Heart right ventricle (tissue), 16 donors: ENCODE results near the gene BIRC6. TPM values are rescaled to one million over a fixed set of nuclear protein-coding genes. Genes with fewer than 3 reads are reported as not detected.

Source experiments
- ATAC-seq, 8 donors: fragments of 200-7000 bp; cut with Tn5 transposase; one replicate each; pipeline ENCODE4 v1.9.1; 2020; ENCODE audit warnings: mild to moderate bottlenecking in 8 of 8, moderate library complexity in 8 of 8, moderate number of reproducible peaks in 1 of 8
- DNase-seq, 2 donors: peaks; one replicate each; pipeline ENCODE4 v3.0.0-alpha.2; 2020
- H3K27ac ChIP-seq, 10 donors: fragments of 200-600 bp; sonication (generic) in 2 of 10; one replicate each; pipeline versions ENCODE4 v1.5.0 to v1.8.0; 2020 to 2022; ENCODE audit warnings: mild to moderate bottlenecking in 3 of 10
- H3K27me3 ChIP-seq, 7 donors: fragments of 200-600 bp; one replicate each; pipeline ENCODE4 v1.8.0; 2021 to 2022; ENCODE audit warnings: mild to moderate bottlenecking in 2 of 7
- H3K36me3 ChIP-seq, 9 donors: fragments of 200-600 bp; sonication (generic) in 1 of 9; one replicate each; pipeline versions ENCODE4 v1.5.0 to v1.8.0; 2020 to 2022; ENCODE audit warnings: mild to moderate bottlenecking in 2 of 9
- H3K4me1 ChIP-seq, 9 donors: fragments of 200-600 bp; sonication (generic) in 1 of 9; one replicate each; pipeline versions ENCODE4 v1.5.0 to v1.8.0; 2020 to 2022; ENCODE audit warnings: mild to moderate bottlenecking in 4 of 9
- H3K4me3 ChIP-seq, 10 donors: fragments of 200-600 bp; sonication (generic) in 2 of 10; one replicate each; pipeline versions ENCODE4 v1.5.0 to v1.8.0; 2020 to 2022; ENCODE audit warnings: mild to moderate bottlenecking in 7 of 10, moderate library complexity in 2 of 10
- H3K9me3 ChIP-seq, 11 donors: fragments of 200-600 bp in 10 of 11; sonication (generic) in 2 of 11; one replicate each; pipeline versions ENCODE4 v1.5.0 to v1.8.0; 2013 to 2022; ENCODE audit warnings: mild to moderate bottlenecking in 2 of 11, control low read depth in 1 of 11, moderate library complexity in 1 of 11
- WGBS, 2 donors: extraction: QIAGEN DNeasy Blood & Tissue Kit; methylation state at CpG; one replicate each; pipeline ENCODE4 v1.1.7; 2013; ENCODE audit warnings: inconsistent platforms in 1 of 2; 5-methylcytosine and 5-hydroxymethylcytosine counted together
- intact Hi-C, 10 donors: fragments of 100-400 bp; cut with DNase I; formaldehyde crosslinking; loops; one replicate each; pipeline versions ENCODE4 v1.11.1 to v1.14.2; 2022
- polyA plus RNA-seq, 2 donors: library from polyadenylated mRNA; stranded (reverse); fragments of 200-250 nt; gene quantifications; one replicate each; pipeline ENCODE4 v1.2.3, GENCODE V29; 2013
- total RNA-seq, 10 donors: library from RNA; stranded (reverse); fragmentation: NEBNext Ultra II Directional in 3 of 10; extraction: Animal tissue kit (Norgen Biotek cat#: 25700) in 3 of 10; gene quantifications; one replicate each; pipeline versions ENCODE4 v1.2.1 to v1.2.4, GENCODE V29; 2021 to 2023
- TF ChIP-seq, protein P1 (sequence below), 9 donors: fragments of 200-600 bp; sonication (generic) in 2 of 9; IDR thresholded peaks; one replicate each; pipeline versions ENCODE4 v1.5.0 to v1.8.0; 2021 to 2022; ENCODE audit warnings: antibody characterized with exemption in 9 of 9, mild to moderate bottlenecking in 5 of 9, moderate library complexity in 1 of 9
- donor health status: Arrhythmogenic right ventricular cardiomyopathy.
- donor health status: ischemic (EF 13 %, LVEDD 7.1; RV severe dilation, severe dysfunction).
- donor health status: healthy with polysubstance abuse.
- donor health status: DM: no; HTN: yes; CAD: no.
- donor health status: DM: no; HTN: no; CAD: no.
- donor health status: ischemic (EF 25% LVEDD 6.9; RV normal size, moderate dysfunction).
- donor health status: ischemic (EF 25% LVEDD 5.7; RV mildly dilated, moderate dysfunction).
- donor health status: healthy.
- donor health status: DM: yes; HTN: yes; CAD: no.
- donor health status: Ischemic cardiomyopathy.
- donor health status: ischemic (EF 35%, LVEDD 5.7; RV mildly dilated, moderate dysfunction).
- donor health status: nonischemic (EF 11% LVEDD 7.7; RV severe dilation, severe dysfunction).
- donor health status: DM: yes; HTN: yes; CAD: no.
- donor health status: PGD.
- donor health status: ischemic (EF 29% LVEDD 5.4; RV normal size, mild dysfunction).
- donor health status: nonischemic (EF 23%, LVEDD 6.1; RV moderate dilation, normal function).

BIRC6 gene
- total and polyA plus RNA-seq, 12 donors: 12.8 to 64.0 (median 47.6) TPM

DNA sequence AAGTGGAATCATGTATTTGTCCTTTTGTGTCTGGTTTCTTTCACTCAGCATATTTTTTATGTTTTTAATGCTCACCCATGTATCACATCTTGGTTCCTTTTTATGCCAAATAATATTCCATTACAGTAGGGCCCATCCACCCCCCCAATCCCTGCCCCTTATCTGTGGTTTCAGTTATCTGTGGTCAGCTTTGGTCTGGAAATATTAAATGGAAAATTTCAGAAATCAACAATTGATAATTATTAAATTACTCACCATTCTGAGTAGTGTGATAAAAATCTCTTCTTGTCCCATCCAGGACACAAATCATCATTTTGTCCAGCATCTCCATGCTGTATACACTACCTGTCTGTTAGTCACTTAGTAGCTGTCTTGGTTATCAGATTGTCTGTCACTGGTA lies 66.7 kb downstream of the BIRC6 start:
- TF ChIP-seq, protein P1, sequence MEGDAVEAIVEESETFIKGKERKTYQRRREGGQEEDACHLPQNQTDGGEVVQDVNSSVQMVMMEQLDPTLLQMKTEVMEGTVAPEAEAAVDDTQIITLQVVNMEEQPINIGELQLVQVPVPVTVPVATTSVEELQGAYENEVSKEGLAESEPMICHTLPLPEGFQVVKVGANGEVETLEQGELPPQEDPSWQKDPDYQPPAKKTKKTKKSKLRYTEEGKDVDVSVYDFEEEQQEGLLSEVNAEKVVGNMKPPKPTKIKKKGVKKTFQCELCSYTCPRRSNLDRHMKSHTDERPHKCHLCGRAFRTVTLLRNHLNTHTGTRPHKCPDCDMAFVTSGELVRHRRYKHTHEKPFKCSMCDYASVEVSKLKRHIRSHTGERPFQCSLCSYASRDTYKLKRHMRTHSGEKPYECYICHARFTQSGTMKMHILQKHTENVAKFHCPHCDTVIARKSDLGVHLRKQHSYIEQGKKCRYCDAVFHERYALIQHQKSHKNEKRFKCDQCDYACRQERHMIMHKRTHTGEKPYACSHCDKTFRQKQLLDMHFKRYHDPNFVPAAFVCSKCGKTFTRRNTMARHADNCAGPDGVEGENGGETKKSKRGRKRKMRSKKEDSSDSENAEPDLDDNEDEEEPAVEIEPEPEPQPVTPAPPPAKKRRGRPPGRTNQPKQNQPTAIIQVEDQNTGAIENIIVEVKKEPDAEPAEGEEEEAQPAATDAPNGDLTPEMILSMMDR (IDR thresholded peaks at IDR 0.05): no peak
- Histone ChIP-seq H3K4me1 (peaks cover 0 to 48% (median 24%) of the 10 kb centered on the region in 9 donors), H3K36me3 (peaks cover 0 to 20% (median 1%) of the 10 kb centered on the region in 9 donors), H3K27me3 (no peaks in the 10 kb centered on the region), H3K4me3 (no peak overlapping the region), H3K9me3 (no peaks in the 10 kb centered on the region), H3K27ac (no peak overlapping the region)
- ATAC-seq (no peak), DNase-seq (no peak)
- intact Hi-C loops: no loop called here

DNA sequence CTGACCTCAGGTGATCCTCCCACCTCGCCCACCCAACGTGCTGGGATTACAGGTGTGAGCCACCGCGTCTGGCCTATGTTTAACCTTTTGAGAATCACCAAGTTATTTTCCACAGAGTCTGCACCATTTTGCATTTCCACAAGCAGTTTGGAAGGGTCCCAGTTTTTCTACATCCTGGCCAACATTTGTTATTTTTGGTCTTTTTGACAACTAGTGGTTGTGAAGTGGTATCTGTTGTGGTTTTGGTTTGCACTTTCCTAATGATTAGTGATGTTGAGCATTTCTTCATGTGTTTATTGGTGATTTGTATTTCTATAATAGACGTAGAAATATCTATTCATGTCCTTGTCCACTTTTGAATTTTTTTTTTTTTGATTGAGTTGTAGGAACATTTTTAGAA lies 67.9 kb downstream of the BIRC6 start:
- intact Hi-C loops: no loop called here
- H3K36me3 ChIP-seq: peaks cover 0 to 19% (median 0%) of the 10 kb centered on the region in 9 donors
- no peak for ATAC-seq
- no peaks in the 10 kb centered on the region for H3K9me3 ChIP-seq
- TF ChIP-seq, protein P1 (IDR thresholded peaks at IDR 0.05): no peak
- no peak overlapping the region for H3K4me3 ChIP-seq
- no peak overlapping the region for H3K27ac ChIP-seq
- H3K27me3 ChIP-seq: no peaks in the 10 kb centered on the region
- no peak for DNase-seq
- WGBS, 2 donors: 93 to 95% methylated on average over 5 of the region's 5 CpGs
- H3K4me1 ChIP-seq: peaks cover 0 to 51% (median 27%) of the 10 kb centered on the region in 9 donors

DNA sequence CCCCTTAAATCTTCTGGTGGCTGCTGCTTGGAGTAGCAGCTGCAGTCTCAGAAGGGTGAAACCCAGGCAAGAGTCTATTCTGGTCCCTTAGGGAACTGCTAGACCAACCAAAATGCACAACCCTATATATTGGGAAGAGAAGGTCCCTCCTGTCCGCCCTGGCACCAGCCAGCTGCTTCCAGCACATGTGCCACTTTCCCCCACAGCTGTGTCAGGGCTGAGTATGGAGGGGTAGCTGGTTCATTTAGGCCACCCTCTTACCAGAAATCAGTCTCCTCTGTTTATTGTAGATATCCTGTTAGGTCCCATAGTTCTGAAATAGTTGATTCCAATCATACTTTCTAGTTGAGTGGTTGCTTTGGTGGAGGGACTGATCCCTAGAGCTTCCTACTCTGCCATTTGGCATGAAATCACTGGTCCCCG lies 68.9 kb downstream of the BIRC6 start:
- WGBS, 2 donors: 71 to 76% methylated on average over 2 of the region's 2 CpGs
- ATAC-seq (peak in 5 of 8 donors; percentile 21 to 44 (median 30)), DNase-seq (no peak)
- H3K4me1 ChIP-seq: peaks cover 0 to 51% (median 27%) of the 10 kb centered on the region in 9 donors
- no peaks in the 10 kb centered on the region for H3K9me3 ChIP-seq
- peaks cover 0 to 21% (median 0%) of the 10 kb centered on the region in 9 donors for H3K36me3 ChIP-seq
- H3K27ac ChIP-seq: peak overlapping the region in 1 of 10 donors; percentile 28
- TF ChIP-seq, protein P1 (IDR thresholded peaks at IDR 0.05): no peak
- no peak overlapping the region for H3K4me3 ChIP-seq
- no peaks in the 10 kb centered on the region for H3K27me3 ChIP-seq
- intact Hi-C loops: no loop called here

DNA sequence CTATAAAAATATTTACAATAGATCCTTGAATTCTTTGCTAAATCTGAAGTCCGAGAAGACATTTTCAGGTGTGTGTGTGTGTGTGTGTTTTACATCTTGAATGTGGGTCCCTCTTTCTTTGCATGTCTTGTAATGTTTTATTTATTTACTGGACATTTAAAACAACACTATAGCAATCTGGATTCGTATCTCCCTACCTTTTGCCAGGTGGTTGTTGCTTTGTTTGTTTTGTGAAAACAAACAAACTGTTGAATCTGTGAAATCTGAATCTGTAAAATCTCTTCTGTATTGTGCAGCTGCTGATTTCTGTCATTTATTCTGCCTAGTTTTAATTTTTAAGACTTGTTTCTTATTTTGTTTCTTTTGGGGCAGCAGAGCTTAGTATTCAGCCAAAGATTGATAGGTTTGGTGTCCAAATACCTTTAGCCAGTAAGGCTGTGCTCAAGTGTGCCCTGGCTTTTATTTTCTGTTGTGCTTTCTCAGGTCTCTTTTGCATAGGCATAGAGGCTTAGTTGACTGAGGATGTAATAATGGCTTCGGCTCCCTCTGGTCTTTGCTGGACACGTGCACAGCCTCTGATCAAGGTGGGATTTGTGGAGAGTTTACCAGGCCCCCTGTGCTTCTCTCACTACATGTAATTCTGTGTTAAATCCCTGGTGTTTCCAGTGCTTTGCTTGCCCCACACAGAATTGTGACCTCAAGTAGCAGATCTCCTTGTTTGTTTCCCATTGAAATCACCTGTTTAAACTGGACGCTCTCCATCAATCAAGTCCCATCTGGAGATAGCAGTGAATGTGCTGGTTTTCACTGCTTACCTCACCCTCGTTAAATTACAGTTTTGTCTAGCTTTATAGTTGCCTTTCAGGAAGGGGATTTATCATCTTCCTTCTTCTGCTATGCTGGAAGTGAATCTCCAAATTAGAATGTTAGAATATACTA lies 71.1 kb downstream of the BIRC6 start:
- Histone ChIP-seq H3K4me3 (no peak overlapping the region), H3K36me3 (peaks cover 0 to 43% (median 11%) of the 10 kb centered on the region in 9 donors), H3K9me3 (no peaks in the 10 kb centered on the region), H3K27me3 (no peaks in the 10 kb centered on the region), H3K4me1 (peaks cover 0 to 39% (median 27%) of the 10 kb centered on the region in 9 donors), H3K27ac (no peak overlapping the region)
- WGBS, 2 donors: 66 to 70% methylated on average over 6 of the region's 6 CpGs
- ATAC-seq (peak in 6 of 8 donors; percentile 16 to 60 (median 33)), DNase-seq (no peak)
- TF ChIP-seq, protein P1 (IDR thresholded peaks at IDR 0.05): no peak
- intact Hi-C loops: no loop called here
